Measurements from ENCODE around the gene USHBP1.

USHBP1 gene

DNA sequence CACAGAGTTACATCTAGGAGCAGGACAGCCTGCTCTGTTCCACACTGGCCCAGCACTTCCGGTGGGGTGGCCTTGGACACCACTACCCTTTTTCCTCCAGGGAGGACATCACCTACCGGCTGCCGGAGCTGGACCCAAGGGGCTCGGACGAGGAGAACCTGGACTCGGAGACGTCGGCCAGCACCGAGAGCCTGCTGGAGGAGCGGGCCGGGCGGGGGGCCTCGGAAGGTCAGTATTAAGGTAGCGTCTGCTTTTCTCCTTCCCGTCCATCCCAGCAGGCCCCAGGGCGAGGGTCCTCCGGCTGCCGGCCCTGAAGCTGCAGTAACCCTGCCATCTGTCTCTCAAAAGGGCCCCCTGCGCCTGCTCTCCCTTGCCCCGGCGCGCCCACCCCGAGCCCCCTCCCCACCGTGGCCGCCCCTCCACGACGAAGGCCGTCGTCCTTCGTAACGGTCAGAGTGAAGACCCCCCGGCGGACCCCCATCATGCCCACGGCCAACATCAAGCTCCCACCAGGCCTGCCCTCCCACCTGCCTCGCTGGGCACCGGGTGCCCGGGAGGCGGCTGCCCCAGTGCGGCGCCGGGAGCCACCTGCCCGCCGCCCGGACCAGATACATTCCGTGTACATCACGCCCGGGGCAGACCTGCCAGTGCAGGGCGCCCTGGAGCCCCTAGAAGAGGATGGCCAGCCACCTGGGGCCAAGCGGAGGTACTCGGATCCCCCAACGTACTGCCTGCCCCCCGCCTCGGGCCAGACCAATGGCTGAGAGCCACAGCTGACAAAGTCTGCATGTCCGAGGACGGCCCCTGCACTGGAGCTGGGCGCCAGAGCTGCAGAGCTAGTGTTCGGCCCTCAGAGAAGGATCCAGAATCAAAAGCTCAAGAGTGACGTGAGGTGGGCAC is 52.7 kb downstream of the USHBP1 start:
- no peak for DNase-seq (ENCODE audit: low read depth in 2 of 2)
- TF ChIP-seq, protein P1, sequence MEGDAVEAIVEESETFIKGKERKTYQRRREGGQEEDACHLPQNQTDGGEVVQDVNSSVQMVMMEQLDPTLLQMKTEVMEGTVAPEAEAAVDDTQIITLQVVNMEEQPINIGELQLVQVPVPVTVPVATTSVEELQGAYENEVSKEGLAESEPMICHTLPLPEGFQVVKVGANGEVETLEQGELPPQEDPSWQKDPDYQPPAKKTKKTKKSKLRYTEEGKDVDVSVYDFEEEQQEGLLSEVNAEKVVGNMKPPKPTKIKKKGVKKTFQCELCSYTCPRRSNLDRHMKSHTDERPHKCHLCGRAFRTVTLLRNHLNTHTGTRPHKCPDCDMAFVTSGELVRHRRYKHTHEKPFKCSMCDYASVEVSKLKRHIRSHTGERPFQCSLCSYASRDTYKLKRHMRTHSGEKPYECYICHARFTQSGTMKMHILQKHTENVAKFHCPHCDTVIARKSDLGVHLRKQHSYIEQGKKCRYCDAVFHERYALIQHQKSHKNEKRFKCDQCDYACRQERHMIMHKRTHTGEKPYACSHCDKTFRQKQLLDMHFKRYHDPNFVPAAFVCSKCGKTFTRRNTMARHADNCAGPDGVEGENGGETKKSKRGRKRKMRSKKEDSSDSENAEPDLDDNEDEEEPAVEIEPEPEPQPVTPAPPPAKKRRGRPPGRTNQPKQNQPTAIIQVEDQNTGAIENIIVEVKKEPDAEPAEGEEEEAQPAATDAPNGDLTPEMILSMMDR (IDR thresholded peaks at IDR 0.05; ENCODE audit: low read depth, low read length), result no peak
- no peak overlapping the region for H3K4me3 ChIP-seq (replicated peaks in 1 of 2; ENCODE audit: low read depth in 2 of 2, low read length in 2 of 2)

DNA sequence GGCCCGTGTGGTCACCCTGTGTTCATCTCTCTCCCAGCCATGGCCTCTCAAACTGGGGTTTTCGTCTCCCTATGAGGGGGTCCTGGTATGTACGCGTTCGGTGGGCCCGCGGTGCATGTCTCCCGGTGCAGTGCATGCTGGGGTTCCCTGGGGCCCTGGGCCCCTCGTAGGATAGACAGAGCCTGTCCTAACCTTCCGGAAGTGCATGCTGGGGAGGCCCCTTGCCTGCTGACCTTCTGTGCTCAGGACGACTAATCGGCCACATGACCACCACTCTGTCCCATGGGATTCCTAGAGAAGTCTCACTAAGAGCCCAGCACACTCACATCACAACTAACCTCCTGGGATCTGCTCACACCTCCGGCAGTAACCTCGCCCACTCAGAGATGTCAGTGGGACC is 54.2 kb downstream of the USHBP1 start:
- TF ChIP-seq, protein P1 (IDR thresholded peaks at IDR 0.05; ENCODE audit: low read depth, low read length), result no peak
- H3K4me3 ChIP-seq (replicated peaks in 1 of 2; ENCODE audit: low read depth in 2 of 2, low read length in 2 of 2), result no peak overlapping the region
- DNase-seq (ENCODE audit: low read depth in 2 of 2), result peak in 1 of 2 donors; percentile 62

DNA sequence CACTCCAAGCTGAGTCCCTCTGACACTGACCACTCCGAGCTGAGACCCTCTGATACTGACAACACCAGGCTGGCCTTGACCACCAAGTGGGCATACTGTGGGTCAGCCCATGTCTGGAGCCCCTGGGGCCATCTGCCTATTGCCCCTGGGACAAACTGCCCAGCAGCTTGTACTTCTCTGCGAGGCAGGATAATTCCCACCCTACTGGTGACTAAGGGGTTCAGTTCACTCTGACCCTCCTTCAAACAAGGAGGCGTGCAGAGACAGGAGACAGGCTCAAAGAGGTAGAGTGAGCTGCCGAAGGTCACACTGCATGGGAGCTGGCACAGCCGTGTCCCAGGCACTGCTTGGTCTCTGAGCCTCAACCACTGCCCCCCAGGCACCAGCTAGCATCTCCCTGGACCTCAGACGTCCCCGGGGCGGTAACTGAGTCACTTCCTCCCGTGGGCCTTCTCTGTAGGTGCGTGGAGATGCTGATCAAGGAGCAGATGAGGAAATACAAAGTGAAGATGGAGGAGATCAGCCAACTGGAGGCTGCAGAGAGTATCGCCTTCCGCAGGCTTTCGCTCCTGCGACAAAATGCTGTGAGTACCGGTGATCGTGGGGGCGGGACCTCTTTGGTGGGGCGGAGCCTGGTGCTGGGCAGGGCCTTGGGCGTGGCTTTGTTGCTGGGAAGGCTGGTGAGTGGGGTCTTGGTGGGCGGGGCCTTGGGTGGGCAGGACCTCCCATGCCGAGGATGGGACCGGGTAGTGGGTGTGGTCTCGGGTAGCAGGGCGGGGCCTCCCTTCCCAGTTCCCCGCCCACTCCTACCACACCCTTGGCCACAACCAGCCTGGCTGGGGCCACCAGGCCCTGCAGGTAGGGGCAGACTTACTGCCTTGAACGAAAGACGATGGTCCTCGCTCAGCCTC is 55.2 kb downstream of the USHBP1 start:
- DNase-seq (ENCODE audit: low read depth in 2 of 2), result peak; percentile 38 to 45
- TF ChIP-seq, protein P1 (IDR thresholded peaks at IDR 0.05; ENCODE audit: low read depth, low read length), result no peak
- no peak overlapping the region for H3K4me3 ChIP-seq (replicated peaks in 1 of 2; ENCODE audit: low read depth in 2 of 2, low read length in 2 of 2)

DNA sequence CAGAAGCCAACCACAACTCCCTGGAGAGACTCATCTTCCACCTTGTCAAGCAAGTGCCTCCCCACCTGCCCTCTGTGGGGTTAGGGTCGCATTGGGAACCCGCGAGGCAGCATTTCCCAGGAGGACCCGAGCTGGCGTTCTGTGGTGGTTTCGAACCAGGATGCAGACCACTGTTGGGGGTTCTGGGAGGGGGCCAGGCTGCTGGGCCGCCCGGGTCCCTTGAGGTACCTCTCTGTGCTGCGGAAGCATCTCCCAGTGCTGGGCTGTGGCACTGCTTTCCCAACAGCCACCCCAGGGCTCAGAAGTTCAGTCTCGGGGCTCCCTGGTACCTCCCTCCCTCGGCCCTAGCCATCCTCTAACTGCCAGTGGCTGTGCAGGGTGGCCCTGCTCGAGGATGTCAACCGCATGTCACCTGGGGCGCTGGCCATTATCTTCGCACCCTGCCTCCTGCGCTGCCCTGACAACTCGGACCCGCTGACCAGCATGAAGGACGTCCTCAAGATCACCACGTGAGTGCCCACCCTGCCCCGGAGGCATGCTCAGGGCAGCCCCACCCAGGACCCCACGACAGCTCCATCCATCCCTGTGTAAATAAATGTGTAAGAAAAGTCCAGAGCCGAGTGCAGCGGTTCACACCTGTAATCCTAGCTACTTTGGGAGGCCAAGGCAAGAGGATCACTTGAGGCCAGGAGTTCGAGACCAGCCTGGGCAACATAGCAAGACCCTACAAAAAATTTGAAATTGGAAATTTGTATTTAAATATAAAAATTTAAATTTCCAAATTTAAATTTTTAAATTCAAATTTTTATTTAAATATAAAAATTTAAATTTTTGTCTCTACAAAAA is 57.6 kb downstream of the USHBP1 start:
- TF ChIP-seq, protein P1 (IDR thresholded peaks at IDR 0.05; ENCODE audit: low read depth, low read length), result no peak
- H3K4me3 ChIP-seq (replicated peaks in 1 of 2; ENCODE audit: low read depth in 2 of 2, low read length in 2 of 2), result no peak overlapping the region
- no peak for DNase-seq (ENCODE audit: low read depth in 2 of 2)

DNA sequence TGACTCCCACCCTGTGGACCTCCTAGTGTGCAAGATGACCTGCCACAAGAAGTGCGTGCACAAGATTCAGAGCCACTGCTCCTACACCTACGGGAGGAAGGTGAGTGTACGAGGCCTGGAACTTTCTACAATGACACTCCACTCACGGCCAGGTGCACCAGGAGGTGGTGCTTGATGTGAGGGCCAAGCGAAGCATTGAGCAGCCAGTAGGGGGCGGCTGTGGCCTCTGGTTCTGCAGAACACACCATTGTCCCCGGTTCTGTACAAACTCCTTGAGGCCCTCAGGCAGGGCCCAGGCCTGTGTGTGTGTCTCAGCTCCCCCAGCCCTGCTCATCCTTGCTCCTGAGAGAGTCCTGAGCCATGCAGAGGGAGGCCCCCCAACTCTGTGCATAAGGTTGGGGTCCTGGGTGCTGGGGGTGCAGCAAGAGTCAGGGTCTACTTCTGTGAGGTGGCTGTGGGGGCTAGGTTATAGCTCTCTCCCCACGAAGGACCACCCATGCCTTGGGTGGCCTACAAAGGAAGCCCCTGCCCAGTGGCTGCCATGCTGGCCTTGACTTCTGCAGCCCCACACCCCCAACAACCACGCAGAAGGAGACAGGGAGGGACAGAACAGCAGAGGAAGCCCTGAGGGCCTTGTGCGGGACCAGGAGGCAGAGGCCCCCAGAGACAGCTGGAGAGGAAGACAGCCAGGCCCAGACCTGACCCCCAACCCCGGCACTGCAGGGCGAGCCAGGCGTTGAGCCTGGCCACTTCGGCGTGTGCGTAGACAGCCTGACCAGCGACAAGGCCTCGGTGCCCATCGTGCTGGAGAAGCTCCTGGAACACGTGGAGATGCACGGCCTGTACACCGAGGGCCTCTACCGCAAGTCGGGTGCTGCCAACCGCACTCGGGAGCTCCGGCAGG is 59.1 kb downstream of the USHBP1 start:
- H3K4me3 ChIP-seq (replicated peaks in 1 of 2; ENCODE audit: low read depth in 2 of 2, low read length in 2 of 2), result no peak overlapping the region
- DNase-seq (ENCODE audit: low read depth in 2 of 2), result peak; percentile 68 to 72
- TF ChIP-seq, protein P1 (IDR thresholded peaks at IDR 0.05; ENCODE audit: low read depth, low read length), result peak; percentile 86
